ENCODE results near the gene ITGB3BP. TPM values are rescaled to one million over a fixed set of nuclear protein-coding genes. Genes with fewer than 3 reads are reported as not detected.
"Not testable (repeated sequence)": the region's sequence is repeated elsewhere in the genome, so short reads cannot be mapped to it uniquely, and the experiment has no call there.

Gene ITGB3BP
- total RNA-seq, 2 experiments from 2014 or later = 60.2 to 60.8 TPM

DNA sequence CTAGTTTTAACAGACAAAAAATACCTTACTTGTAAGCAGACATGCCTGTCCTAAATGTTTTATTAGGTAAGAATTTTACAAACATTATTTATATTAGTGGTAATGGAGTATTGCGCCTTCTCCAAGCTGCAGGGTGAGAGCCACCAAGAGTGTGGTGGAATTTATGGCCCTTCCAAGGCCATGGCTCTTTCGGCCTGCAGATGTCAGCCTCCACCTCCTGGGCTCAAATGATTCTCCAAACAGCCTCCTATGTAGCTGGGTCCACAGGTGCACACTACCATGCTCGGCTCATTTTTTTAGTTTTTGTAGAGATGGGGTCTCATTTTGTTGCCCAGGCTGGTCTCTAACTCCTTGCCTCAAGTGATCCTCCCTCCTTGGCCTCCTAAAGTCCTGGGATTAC lies 56.3 kb downstream of the ITGB3BP start:
- H3K27me3 Mint-ChIP-seq = no peaks in the 10 kb centered on the region
- H3K4me3 Mint-ChIP-seq = no peak overlapping the region
- H3K36me3 Mint-ChIP-seq = peaks cover 37% of the 10 kb centered on the region
- no peaks in the 10 kb centered on the region for H3K4me1 Mint-ChIP-seq
- H3K27ac Mint-ChIP-seq = no peak overlapping the region
- DNase-seq = no peak
- peaks cover 18% of the 10 kb centered on the region for H3K9me3 Mint-ChIP-seq

DNA sequence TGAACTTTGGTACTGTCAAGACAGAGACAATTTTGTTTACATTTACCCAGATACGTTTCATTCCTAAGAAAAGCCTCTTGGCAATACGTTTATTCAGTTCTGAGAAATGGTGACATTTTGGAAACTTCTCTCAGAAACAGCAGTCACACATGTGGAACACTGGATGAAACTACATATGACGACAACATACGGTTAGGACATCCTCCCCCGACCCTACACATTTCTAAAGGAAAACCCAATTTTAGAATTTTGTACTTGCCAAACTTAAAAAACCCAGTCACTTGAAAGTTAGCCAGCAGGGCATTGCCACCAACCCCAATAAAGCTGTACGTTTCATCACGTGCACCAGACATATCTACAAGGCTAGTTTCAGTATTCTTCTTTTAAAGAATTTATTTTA lies 56.8 kb downstream of the ITGB3BP start:
- DNase-seq = no peak
- peaks cover 40% of the 10 kb centered on the region for H3K36me3 Mint-ChIP-seq
- no peak overlapping the region for H3K4me3 Mint-ChIP-seq
- no peak overlapping the region for H3K27ac Mint-ChIP-seq
- peaks cover 16% of the 10 kb centered on the region for H3K9me3 Mint-ChIP-seq
- H3K27me3 Mint-ChIP-seq = no peaks in the 10 kb centered on the region
- no peaks in the 10 kb centered on the region for H3K4me1 Mint-ChIP-seq

DNA sequence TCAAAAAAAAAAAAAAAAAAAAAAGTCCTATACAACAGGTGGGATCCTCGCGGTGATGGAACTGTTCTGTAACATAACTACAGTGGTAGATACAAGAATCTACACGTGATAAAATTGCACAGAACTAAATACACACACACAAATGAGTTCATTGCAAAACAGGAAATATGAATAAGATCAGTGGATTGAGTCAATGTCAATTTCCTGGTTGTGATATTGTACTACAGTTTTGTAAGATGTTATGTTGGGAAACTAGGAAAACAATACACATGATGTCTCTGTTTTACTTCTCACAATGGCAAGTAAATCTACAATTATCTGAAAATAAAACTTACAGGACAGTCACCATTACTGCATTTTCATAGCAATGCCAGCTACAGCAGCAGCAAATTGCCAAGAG lies 59.8 kb downstream of the ITGB3BP start:
- Mint-ChIP-seq H3K36me3 (peaks cover 36% of the 10 kb centered on the region), H3K4me1 (no peaks in the 10 kb centered on the region), H3K4me3 (no peak overlapping the region), H3K27ac (no peak overlapping the region), H3K9me3 (peaks cover 11% of the 10 kb centered on the region), H3K27me3 (no peaks in the 10 kb centered on the region)
- DNase-seq = no peak

DNA sequence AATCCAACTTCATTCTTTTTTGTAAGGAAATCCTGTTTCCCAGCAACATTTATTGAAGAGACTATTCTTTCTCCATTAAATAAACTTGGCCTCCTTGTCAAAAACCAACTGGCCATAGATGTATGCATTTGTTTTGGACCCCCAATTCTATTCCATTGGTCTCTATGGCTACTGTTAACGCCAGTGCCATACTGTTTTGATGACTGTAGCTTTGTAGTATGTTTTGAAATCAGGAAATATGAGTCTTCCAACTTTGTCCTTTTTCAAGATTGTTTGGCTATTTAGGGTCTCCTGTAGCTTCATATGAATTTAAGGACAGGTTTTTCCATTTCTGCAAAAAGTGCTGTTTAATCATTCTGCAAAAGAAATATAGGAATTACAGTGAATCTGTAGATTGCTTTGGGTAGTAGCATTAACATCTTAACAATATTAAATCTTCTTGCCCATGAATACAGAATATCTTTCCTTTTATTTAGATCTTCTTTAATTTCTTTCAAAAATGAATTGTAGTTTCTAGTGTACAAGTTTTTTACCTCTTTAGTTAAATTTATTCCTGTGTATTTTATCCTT lies 61.3 kb downstream of the ITGB3BP start:
- Mint-ChIP-seq H3K27me3 (no peaks in the 10 kb centered on the region), H3K36me3 (peaks cover 48% of the 10 kb centered on the region), H3K9me3 (peaks cover 11% of the 10 kb centered on the region), H3K4me1 (no peaks in the 10 kb centered on the region), H3K4me3 (no peak overlapping the region), H3K27ac (no peak overlapping the region)
- no peak for DNase-seq

DNA sequence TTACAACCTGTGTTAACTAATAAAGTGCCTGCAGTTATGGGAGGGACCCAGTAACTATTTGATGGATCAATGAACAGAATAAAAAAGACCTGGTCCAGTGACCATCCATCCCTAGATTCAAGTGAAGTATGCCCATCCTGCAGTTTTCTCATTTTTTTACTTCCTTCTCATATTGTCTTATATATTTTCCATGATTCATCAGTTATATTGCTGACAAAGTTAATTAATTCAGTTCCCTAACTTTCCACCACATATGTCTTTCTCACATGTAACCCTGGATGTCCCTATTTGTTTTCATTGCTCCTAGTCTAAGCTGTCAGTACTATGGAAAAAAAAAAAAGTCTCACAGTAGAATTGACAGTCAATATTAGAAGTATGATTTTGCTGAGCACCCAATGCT lies 64.3 kb downstream of the ITGB3BP start:
- Mint-ChIP-seq H3K27me3 (no peaks in the 10 kb centered on the region), H3K36me3 (peaks cover 41% of the 10 kb centered on the region), H3K4me3 (no peak overlapping the region), H3K9me3 (peaks cover 11% of the 10 kb centered on the region), H3K27ac (no peak overlapping the region), H3K4me1 (no peaks in the 10 kb centered on the region)
- DNase-seq = no peak

DNA sequence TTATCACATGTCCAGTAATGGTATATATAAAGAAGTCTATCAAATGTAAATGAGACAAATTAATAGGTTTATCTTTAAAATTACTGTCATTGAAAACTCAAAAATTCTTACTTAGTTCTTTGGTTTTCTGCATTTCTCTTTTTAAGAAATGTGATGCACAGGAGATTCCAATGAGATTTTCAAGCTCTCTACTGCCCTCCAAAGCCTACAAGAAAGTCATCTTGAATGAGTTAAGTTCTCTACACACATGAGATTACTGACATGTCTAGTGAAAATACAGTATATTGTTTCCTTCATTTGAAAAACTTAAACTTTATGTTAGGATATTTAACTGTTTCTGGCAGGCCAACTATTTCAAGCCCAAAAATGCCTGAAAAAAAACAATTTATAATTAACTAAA lies 68.8 kb downstream of the ITGB3BP start:
- Mint-ChIP-seq H3K4me1 (no peaks in the 10 kb centered on the region), H3K4me3 (no peak overlapping the region), H3K36me3 (peaks cover 17% of the 10 kb centered on the region), H3K27ac (no peak overlapping the region), H3K27me3 (no peaks in the 10 kb centered on the region), H3K9me3 (no peaks in the 10 kb centered on the region)
- DNase-seq = no peak

DNA sequence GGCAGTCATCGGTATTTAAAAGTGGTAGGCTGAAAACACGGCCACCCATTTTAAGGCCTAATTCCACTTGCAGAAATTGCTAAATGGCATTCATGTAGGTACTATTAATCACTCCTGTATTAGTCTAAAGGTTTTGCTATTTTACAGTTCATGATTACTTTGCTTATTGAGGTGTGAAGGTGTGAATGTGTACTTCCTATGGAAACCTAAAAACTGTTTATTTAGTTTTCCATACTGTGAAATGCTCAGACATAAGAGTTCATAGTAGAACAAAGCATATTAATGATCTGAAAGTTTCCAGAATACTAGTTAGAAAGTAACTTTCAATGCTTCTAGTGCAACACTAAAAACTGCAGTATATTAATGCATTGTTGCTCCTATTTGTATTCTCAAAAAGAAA lies 69.8 kb downstream of the ITGB3BP start:
- no peak for DNase-seq
- Mint-ChIP-seq H3K27ac (no peak overlapping the region), H3K36me3 (peaks cover 13% of the 10 kb centered on the region), H3K4me3 (no peak overlapping the region), H3K4me1 (no peaks in the 10 kb centered on the region), H3K9me3 (no peaks in the 10 kb centered on the region), H3K27me3 (no peaks in the 10 kb centered on the region)

DNA sequence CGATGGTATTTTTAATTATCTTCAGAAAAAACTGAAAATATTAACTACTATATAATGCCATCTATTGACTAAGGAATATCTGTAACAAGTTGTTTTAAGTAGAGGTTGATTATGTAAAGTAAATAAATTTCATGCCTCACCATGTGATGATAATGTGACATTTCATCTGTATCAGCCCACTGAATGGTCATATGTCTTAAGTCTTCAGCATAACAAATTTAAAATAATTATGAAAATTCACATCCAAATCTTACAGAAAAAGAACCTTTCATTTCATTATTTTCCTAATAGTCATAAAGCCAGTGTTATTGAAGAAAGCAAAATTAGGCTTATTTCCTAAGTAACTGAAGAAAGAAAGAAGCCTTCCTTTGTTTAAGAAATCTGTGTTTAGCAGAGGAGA lies 72.6 kb downstream of the ITGB3BP start:
- Mint-ChIP-seq H3K4me1 (no peaks in the 10 kb centered on the region), H3K27ac (no peak overlapping the region), H3K27me3 (no peaks in the 10 kb centered on the region), H3K9me3 (no peaks in the 10 kb centered on the region), H3K4me3 (no peak overlapping the region), H3K36me3 (peaks cover 3% of the 10 kb centered on the region)
- DNase-seq = no peak

DNA sequence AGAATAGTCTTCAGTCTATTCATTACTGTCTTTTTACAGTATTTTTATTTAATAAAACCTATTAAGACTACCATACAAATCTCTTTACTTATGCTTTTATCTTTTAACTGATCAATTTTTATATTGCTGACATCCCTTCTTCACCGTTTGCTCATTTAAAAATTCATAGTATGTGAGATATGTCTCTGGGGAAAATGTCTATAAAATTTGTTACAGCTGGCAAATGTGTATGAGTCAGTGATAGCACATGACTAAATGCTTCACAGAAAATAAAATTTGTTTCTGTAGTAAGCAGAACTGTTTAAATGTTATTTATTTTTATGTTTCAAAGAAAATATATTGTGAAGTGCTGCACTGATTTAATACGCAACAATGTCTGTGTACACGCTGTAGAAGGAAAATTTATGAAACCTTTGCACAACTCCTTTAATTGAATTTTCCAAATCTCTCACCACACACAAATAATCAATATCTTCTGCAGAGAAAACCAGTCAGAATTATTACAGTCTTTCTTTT lies 74.2 kb downstream of the ITGB3BP start:
- Mint-ChIP-seq H3K9me3 (no peaks in the 10 kb centered on the region), H3K4me1 (no peaks in the 10 kb centered on the region), H3K27me3 (no peaks in the 10 kb centered on the region), H3K36me3 (peaks cover 3% of the 10 kb centered on the region), H3K27ac (no peak overlapping the region), H3K4me3 (no peak overlapping the region)
- no peak for DNase-seq

DNA sequence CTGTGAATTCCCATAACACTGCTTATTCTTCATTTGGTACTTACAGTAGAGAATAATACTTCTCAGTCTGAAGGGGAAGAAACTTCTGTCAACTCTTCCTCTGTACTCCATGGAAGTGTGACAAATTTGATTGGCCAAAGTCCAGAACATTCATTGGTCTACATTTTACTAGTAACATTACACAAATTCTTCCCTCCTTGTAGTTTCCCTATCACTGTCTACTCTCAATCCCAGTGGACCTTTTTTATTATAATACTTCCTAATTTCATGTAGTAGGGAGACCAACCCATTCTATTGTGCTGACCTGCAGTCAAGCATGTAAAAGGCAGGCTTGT lies 80.9 kb downstream of the ITGB3BP start:
- H3K27ac Mint-ChIP-seq = no peak overlapping the region
- H3K4me1 Mint-ChIP-seq = peaks cover 2% of the 10 kb centered on the region
- H3K36me3 Mint-ChIP-seq = peaks cover 2% of the 10 kb centered on the region
- DNase-seq = no peak
- no peak overlapping the region for H3K4me3 Mint-ChIP-seq
- H3K27me3 Mint-ChIP-seq = no peaks in the 10 kb centered on the region
- no peaks in the 10 kb centered on the region for H3K9me3 Mint-ChIP-seq

DNA sequence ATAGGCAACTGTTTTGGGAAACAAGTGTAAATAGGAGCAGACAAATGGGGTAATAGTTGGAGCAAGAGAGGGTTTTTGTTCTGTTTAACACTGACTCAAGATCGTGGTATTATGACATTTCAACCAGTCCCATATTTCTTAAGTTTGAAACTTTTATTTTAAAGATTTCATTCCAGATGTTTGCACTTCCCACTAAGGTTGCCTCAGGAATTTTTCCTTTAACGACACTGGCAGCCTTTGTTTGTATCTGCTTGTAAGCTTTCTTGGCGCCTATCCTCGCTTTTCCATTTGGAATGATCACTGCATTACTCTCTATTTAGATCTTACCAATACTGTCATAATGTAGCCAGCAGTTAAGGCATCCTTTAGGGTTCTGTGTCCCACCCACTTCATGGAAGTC lies 87.9 kb downstream of the ITGB3BP start:
- Mint-ChIP-seq H3K9me3 (no peaks in the 10 kb centered on the region), H3K27ac (no peak overlapping the region), H3K27me3 (no peaks in the 10 kb centered on the region), H3K4me3 (no peak overlapping the region), H3K36me3 (peaks cover 14% of the 10 kb centered on the region), H3K4me1 (peaks cover 4% of the 10 kb centered on the region)
- DNase-seq = no peak

DNA sequence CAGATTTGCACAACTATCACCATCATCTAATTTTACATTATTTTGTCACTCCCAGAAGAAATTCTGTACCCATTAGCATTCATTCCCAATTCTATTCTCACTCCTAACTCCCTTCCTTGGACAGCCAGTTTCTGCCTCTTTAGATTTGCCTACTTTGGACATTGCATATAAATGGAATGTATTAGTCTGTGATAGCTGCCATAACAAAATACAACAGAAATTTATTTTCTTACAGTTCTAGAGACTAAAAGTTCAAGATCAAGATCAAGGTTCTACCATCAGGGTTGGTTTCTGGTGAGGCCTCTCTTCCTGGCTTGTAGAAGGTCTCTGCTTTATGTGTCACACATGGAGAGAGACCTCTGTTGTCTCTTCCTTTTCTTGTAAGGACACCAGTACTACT lies 93.7 kb downstream of the ITGB3BP start:
- Mint-ChIP-seq H3K36me3 (peaks cover 31% of the 10 kb centered on the region), H3K27me3 (no peaks in the 10 kb centered on the region), H3K4me1 (no peaks in the 10 kb centered on the region), H3K9me3 (peaks cover 6% of the 10 kb centered on the region), H3K4me3 (no peak overlapping the region), H3K27ac (no peak overlapping the region)
- no peak for DNase-seq

DNA sequence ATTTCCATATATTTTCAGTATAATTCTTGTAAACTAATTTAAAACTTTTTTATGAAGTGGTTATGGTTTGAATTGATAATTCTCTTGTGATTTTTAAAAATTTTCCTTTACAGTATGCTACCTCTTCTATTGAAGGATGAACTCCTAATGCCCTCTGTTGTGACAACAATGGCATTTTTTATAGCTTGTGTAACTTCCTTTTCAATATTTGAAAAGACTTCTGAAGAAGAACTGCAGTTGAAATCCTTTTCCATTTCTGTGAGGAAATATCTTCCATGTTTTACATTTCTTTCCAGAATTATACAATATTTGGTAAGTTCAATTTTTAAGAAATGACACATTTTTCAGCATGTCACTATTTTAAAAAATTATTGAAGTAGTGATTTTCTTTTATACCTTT lies 94.2 kb downstream of the ITGB3BP start:
- H3K9me3 Mint-ChIP-seq = peaks cover 6% of the 10 kb centered on the region
- no peaks in the 10 kb centered on the region for H3K27me3 Mint-ChIP-seq
- no peak for DNase-seq
- no peak overlapping the region for H3K4me3 Mint-ChIP-seq
- H3K27ac Mint-ChIP-seq = no peak overlapping the region
- no peaks in the 10 kb centered on the region for H3K4me1 Mint-ChIP-seq
- H3K36me3 Mint-ChIP-seq = peaks cover 31% of the 10 kb centered on the region

DNA sequence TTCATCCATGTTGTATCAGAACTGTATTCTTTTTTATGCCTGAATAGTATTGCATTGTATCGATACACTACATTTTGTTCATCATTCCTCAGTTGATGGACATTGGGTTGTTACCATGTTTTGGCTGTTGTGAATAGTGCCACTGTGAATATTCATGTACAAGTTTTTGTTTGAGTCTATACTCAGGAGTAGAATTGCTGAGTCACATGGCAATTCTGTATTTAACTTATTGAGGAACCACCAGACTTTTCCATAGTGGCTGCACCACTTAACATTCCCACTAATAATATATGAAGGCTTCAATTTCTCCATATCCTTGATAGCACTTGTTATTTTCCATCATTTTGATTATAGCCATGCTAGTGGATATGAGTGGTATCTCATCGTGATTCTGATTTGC lies 99.4 kb downstream of the ITGB3BP start:
- Mint-ChIP-seq H3K36me3 (peaks cover 32% of the 10 kb centered on the region), H3K9me3 (no peaks in the 10 kb centered on the region), H3K27ac (no peak overlapping the region), H3K4me3 (no peak overlapping the region), H3K27me3 (no peaks in the 10 kb centered on the region), H3K4me1 (no peaks in the 10 kb centered on the region)
- no peak for DNase-seq

DNA sequence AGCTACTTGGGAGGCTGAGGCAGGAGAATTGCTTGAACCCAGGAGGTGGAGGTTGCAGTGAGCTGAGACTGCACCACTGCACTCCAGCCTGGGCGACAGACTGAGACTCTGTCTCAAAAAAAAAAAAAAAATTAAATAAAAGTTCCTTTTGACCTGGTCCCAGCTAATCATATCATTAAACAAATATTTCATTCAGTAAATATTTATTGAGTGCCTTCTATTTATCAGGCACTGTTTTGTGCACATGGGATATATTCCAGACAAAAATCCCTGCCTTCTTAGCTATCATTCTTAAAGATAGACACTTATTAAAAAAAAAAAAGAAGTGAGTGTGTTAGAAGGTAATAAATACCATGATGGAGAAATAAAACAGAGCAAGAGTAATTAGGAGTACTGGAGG lies 102.3 kb downstream of the ITGB3BP start:
- not testable (repeated sequence) for H3K4me3 Mint-ChIP-seq, H3K27ac Mint-ChIP-seq, DNase-seq, H3K27me3 Mint-ChIP-seq, H3K9me3 Mint-ChIP-seq, H3K4me1 Mint-ChIP-seq
- H3K36me3 Mint-ChIP-seq = peaks cover 38% of the 10 kb centered on the region

DNA sequence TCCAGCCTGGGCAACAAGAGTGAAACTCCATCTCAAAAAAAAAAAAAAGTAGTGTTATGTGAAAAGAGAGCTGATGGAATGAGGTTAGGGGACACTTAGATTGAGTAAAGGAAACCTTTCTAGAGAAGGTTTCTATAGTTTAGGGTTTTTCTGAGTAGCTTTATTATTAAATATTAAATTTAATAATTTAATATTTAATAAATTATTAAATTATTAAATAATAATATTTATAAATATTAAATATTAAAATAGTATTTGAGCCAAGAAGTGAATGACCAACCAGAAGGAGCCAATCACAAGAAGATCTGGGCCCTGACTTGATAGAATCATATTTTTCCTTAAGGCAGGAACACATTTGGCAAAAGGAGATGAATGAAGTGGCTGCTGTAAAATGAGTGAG lies 104.9 kb downstream of the ITGB3BP start:
- DNase-seq = no peak
- Mint-ChIP-seq H3K27ac (no peak overlapping the region), H3K4me3 (no peak overlapping the region), H3K27me3 (no peaks in the 10 kb centered on the region), H3K9me3 (no peaks in the 10 kb centered on the region), H3K36me3 (peaks cover 38% of the 10 kb centered on the region), H3K4me1 (no peaks in the 10 kb centered on the region)
